GM19468 (cell line): ENCODE data around the gene SCUBE1.
"Not testable (repeated sequence)": the region's sequence is repeated elsewhere in the genome, so short reads cannot be mapped to it uniquely, and the experiment has no call there.

Experiments
- ATAC-seq: cut with Tn5 transposase; IDR thresholded peaks from one replicate; pipeline ENCODE4 v1.9.1; 2021; ENCODE audit warnings: mild to moderate bottlenecking, moderate library complexity, moderate number of reproducible peaks; ENCODE audit not compliant: unreplicated experiment; ENCODE audit errors: extremely low read depth

The SCUBE1 gene

GRCh38 chr22:43289531-43289963, 53.6 kb downstream of the SCUBE1 start:
- no peak for ATAC-seq

DNA sequence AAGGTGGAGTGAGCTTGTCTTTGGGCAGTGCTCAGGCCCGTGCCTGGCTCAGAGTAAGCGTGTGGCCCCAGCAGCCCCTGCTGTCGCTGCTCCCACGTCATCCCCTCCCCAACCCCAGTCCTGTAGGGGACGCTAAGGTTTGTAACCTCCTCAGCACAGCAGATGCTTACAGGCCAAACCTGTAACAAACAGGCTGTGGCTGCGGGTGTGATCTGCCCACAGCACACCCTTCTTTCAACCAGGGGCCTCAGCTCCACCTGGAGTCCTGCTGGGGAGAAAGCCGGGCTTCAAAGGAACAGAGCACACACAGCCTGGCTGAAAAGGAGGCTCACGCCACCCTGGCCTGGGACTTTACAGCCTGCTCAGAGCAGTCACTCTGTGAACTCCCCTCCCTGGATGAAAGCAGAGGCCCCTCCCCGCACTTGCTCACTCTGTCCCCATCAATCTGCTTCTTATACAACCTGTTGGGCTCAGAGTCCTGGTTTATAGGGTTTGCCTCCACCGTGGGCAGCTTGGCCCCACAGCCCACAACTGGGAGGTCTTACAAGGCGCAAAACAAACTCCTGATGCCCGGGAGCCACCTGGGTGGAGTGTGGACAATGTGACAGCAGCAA, 54.3 kb downstream of the SCUBE1 start:
- no peak for ATAC-seq

DNA sequence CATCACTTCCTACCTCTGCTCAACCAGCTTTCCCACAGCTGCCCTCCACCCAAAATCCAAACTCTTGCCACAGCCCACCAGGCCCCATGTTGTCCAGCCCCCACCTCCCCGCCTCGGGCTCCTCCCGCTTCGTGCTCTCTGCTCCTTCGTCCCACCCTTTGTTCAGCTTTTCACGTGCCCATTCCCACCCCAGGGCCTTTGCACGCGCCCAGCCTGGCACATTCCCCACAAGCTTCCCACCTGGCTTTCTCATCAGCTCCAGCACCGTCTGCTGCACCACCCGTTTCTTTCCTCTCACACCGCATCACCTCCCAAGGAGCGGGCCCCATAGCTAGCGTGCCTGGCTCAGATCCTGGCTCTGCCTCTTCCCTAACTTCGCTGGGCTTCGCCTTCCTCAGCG, 54.8 kb downstream of the SCUBE1 start:
- no peak for ATAC-seq

DNA sequence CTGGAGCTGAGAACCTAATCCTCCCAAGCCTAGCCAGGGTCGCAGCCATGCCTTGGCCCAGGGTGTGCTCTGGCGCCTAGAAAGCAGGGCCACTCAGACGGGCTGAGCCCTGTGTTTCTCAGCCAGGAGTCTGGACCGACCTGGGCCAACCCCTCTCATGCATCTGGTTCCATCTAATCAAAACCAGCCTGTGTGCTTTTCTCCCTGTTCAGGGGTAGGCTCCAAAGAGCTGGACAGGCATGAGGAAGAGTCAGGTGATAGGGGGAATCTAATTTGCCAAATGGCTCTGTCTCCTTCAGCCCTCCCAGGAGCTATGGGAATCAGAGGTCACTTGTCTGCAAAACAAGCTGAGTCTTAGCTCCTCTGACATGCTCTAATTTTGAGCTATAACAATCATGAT, 55.7 kb downstream of the SCUBE1 start:
- ATAC-seq: no peak

DNA sequence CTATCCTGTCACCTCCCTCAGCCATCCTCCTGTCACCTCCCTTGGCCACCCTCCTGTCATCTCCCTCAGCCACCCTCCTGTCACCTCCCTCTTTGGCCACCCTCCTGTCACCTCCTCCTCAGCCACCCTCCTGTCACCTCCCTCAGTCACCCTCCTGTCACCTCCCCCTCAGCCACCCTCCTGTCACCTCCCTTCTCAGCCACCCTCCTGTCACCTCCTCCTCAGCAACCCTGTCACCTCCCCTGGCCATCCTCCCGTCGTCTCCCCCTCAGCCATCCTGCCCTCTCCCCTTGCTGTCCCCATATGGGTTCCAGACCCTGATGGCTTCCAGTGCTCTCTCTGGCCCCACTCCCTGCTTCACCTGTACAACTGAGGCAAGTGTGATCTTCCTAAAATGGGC, 61.8 kb downstream of the SCUBE1 start:
- ATAC-seq: no peak

DNA sequence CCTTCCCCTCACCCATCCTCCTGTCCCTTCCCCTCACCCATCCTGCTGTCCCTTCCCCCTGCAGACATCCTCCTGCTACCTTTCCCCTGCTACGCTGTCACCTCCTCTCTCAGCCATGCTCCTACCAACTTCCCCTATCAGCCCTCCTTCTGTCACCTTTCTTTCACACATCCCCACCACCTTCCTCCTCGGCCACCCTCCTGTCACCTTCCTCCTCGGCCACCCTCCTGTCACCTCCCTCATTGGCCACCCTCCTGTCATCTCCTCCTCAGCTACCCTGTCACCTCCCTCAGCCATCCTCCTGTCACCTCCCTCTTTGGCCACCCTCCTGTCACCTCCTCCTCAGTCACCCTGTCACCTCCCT, 62.7 kb downstream of the SCUBE1 start:
- ATAC-seq: not testable (repeated sequence)

- no peak for ATAC-seq
These were observed 63.2 kb downstream of the SCUBE1 start for GRCh38 chr22:43279867-43280522.

DNA sequence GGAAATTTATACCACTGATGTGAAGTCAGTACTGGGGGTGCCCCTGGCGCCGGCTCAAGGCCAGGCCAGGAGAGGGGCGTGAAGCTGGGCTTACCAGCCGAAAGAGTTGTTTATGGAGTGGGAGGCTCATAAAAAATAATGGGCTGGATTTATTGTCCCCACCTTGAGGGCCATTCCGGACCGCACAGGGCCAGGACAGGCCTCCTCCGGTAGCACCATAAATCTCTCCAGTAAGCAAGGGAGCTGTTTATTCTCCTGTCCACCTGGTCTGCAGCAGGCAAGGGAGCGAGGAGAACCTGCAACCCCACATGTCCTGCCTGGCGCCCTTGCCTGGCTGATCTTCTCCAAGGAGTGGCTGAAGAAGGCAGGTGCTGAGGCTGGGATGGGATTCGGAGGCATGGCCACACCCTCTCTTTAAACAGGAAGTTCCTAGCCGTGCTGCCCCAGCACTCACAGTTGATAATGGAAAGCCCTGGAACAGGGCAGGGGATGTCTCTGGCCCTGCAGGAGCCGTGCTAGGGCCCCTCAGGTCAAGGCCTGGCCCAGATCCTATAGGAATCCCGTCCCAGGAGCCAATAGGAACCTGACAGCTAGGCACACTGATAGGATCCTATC, 65.1 kb downstream of the SCUBE1 start:
- ATAC-seq: no peak

DNA sequence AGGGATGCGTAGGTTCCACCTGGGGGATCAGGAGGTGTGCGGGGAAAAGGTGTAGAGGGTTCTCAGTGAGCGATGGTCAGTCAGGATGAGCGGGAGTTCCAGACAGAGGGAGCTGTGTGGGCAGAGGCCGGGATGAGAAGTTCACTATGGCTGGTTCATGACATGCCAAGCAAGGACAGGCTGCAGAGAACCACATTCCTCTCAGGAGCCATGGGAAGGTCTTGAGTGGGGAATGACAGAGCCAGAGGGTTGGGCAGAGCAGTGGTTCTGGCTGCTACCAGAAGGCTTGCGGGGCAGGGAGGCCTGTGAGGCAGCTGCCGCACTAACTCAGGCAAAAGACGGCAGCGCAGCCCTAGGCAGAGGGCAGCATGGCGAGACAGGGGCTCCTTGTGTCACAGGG, 66.1 kb downstream of the SCUBE1 start:
- no peak for ATAC-seq

- ATAC-seq: no peak
These were observed 66.9 kb downstream of the SCUBE1 start for GRCh38 chr22:43276321-43276720.

DNA sequence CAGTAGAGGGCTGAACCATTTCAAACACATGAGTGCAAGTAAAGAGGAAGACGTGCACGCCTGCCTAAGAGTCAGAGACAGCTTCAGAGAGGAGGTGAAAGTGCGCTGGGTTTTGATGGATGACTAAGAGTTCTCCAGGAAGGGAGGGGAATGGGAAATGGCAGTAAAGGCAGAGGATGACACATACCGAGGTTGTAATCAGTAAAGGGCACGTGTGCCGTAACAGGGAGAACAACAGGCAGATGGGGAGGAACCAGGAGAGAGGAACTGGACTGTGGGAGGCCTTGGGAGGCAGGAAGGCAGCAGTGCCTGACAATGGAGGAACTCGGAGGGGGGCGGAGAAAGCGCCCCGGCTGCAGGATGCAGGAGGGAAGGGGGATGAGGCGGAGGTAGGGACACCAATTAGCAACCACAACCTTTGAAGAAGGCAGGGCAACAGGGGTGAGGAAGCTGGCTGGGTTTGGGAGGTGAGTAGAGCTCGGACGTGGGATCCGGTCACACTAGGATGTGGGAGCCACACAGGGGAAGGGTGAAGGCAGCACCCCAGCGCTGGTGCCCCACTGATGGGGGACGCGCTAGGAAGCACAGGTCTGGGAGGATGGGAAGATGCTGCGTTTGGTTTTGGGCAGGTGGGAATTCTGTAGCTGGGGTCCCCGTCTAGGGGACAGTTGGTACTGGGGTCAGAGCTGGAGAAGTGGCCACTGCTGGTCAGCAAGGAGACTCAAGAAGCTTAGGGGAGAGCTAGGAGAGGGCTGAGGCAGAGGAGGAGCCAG, 67.4 kb downstream of the SCUBE1 start:
- ATAC-seq: no peak

DNA sequence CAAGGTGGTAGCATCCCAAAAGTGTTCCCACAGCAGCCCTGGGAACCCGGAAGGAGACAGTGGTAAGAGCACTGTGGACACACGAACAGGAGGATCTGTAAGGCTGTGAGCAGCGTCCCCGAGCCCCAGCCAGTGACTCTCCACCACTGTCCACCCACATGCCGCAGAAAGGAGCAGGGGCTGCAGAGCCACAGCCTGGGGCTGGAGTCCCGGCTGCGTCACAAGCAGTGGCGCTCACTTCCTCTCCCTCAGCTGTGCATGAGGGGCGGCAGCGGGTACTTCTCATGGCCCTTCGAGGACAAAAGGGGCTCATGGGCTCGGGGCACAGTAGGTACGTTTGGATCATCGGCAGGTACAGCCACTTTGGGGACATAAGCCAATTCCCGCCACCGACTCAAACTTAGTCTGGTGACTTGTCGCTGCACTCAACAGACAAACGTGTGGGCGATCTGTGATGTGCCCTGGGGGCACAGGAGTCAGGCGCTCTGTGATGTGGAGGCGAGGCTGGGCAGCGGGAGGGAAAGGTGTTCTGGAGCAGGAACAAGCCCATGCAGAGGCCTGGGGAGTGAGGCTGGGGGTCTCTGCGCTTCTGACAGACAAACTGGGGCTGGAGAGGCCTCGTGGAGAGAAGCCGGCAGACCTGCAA, 68.5 kb downstream of the SCUBE1 start:
- no peak for ATAC-seq

- no peak for ATAC-seq
These were observed 69.2 kb downstream of the SCUBE1 start for GRCh38 chr22:43273902-43274484.

DNA sequence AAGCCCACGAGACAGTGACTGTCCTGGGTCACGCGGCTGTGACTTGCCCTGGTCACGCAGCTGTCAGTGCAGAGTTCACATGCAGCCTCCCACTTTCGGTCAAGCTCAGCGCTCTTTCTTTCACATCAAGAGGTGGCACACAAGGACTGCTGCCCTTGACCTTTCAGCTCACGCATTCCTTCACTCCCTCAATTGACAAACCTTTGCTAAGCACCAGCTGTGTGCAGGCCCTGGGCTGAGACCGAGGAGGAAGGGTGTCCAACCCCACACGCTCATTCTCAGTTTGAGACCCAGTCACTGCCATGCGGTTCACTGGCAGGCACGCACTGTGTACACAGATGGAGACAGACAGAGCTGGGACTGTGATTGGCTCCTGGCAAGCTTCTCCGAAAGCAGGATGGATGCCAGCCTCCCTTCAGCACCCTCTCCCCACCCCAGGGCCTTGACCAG, 70.3 kb downstream of the SCUBE1 start:
- no peak for ATAC-seq

DNA sequence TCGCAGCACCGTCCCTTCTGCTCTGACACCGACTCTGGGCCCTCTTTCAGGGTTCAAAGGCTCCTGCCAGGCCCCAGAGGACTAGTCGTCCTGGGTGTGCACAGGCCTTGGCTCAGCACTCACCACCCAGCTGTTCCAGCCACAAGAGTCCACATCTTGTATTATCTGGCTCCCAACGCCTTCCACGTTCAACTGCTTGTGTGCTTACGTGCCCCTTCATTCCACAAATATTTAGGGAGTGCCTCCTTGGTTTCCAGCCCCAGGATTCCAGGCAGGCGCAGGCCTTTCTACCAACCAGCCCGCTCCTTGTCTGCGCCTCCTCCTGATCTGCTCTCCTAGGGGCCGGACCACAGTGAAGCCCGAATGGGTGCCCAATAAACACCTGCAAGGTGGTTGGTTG, 70.9 kb downstream of the SCUBE1 start:
- ATAC-seq: no peak

DNA sequence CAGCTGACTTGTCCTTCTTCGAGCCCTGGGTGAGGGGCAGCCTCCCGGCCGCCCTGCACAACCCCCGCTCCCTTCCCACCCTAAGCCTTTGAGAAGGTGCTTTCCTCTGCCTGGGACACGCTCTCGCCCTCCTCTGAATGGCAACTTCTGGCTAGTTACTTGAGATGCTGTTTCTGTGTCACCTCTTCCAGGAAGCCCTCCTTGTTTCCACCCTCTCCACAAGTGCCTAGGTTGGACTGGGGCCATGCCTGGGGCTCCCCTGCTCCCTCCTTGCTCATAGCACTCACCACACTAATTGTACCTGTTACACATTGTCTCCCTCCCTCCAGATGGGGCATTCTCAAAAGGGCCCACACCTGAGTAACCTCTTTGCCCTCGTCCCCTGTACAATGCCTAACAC, 72.2 kb downstream of the SCUBE1 start:
- ATAC-seq: no peak

- ATAC-seq: no peak
These were observed 72.8 kb downstream of the SCUBE1 start for GRCh38 chr22:43270314-43270908.

DNA sequence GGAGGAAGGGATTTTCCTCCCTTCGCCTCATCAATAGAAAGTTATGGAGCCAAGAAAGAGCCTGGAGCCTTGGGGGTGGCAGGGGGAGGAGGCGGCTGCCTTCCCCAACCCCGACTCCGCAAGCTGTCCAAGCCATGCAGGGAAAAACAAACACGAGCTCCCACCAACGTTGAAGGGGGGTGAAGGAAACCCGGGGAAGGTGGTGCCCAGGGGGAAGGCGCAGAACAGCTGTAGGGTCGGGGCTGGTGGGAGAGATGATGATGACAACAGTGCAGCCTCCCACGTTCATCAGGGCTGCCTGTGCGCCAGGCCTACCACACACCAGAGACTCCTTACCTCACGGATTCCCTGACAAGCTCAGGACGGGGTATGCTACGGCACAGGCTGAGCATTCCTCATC, 73.5 kb downstream of the SCUBE1 start:
- no peak for ATAC-seq

- ATAC-seq: no peak
These were observed 73.9 kb downstream of the SCUBE1 start for GRCh38 chr22:43269246-43269645.
